Panc1 (cell line): ENCODE measurements around the gene AMOTL1.

Experiments used
- CTCF ChIP-seq: fragments of 450-650 bp; IDR thresholded peaks from 2 replicates; pipeline ENCODE4 v1.5.1; 2017; ENCODE audit warnings: mild to moderate bottlenecking
- POLR2AphosphoS5 ChIP-seq: IDR thresholded peaks from 2 replicates; pipeline ENCODE4 v1.6.1; 2012; ENCODE audit warnings: mild to moderate bottlenecking, low read depth, low read length, moderate library complexity
- TCF7L2 ChIP-seq: IDR thresholded peaks from 2 replicates; pipeline ENCODE4 v1.6.1; 2011; ENCODE audit warnings: mild to moderate bottlenecking, low read depth, low read length, inconsistent platforms
- TF ChIP-seq, protein P1 (sequence below), 2 experiments: IDR thresholded peaks; 2 replicates each; pipeline ENCODE4 v1.6.1; 2011 to 2012; ENCODE audit warnings: low read depth in 2 of 2, control low read depth in 1 of 2, low read length in 1 of 2, mild to moderate bottlenecking in 1 of 2, moderate library complexity in 1 of 2; ENCODE audit not compliant: insufficient read depth in 1 of 2

DNA sequence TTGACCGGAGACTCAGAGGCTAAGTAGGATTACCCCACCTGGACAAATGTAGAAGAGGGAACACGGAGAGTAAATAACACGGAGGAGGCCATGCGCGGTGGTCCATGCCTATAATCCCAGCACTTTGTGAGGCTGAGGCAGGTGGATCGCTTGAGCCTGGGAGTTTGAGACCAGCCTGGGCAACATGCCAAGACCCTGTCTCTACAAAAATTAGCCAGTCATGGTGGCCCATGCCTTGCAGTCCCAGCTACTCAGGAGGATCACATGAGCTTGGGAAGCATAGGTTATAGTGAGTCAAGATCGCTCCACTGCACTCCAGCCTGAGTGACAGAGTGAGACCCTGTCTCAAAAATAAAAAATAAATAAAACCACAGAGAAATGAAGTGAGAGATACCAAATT is 53.9 kb downstream of the AMOTL1 start:
- TF ChIP-seq CTCF: no peak
- TF ChIP-seq POLR2AphosphoS5: no peak
- TF ChIP-seq, protein P1, sequence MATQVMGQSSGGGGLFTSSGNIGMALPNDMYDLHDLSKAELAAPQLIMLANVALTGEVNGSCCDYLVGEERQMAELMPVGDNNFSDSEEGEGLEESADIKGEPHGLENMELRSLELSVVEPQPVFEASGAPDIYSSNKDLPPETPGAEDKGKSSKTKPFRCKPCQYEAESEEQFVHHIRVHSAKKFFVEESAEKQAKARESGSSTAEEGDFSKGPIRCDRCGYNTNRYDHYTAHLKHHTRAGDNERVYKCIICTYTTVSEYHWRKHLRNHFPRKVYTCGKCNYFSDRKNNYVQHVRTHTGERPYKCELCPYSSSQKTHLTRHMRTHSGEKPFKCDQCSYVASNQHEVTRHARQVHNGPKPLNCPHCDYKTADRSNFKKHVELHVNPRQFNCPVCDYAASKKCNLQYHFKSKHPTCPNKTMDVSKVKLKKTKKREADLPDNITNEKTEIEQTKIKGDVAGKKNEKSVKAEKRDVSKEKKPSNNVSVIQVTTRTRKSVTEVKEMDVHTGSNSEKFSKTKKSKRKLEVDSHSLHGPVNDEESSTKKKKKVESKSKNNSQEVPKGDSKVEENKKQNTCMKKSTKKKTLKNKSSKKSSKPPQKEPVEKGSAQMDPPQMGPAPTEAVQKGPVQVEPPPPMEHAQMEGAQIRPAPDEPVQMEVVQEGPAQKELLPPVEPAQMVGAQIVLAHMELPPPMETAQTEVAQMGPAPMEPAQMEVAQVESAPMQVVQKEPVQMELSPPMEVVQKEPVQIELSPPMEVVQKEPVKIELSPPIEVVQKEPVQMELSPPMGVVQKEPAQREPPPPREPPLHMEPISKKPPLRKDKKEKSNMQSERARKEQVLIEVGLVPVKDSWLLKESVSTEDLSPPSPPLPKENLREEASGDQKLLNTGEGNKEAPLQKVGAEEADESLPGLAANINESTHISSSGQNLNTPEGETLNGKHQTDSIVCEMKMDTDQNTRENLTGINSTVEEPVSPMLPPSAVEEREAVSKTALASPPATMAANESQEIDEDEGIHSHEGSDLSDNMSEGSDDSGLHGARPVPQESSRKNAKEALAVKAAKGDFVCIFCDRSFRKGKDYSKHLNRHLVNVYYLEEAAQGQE (IDR thresholded peaks at IDR 0.05; ENCODE audit: insufficient read depth in 1 of 2, low read depth in 2 of 2, low read length in 1 of 2): no peak
- no peak for TF ChIP-seq TCF7L2
